K562 (cell line): Measurements from ENCODE around the gene RAB24. TPM values are rescaled to one million over a fixed set of nuclear protein-coding genes. Genes with fewer than 3 reads are reported as not detected.

Source experiments
- ATAC-seq: fragments of 200-7000 bp; cut with Tn5 transposase; 3 replicates; pipeline ENCODE4 v1.9.1; 2020; ENCODE audit warnings: moderate library complexity
- BruUV-seq: library from RNA; stranded (reverse); fragments of 400-500 nt; replicated peaks from 2 replicates; lab custom pipeline; 2021; lab: Mats Ljungman, UMichigan
- CTCF ChIA-PET: fragments of 300-600 bp; formaldehyde crosslinking; extraction: SDS; loops from one replicate; lab custom pipeline; 2021; ENCODE audit warnings: low intra/inter-chr PET ratio; lab: Yijun Ruan, JAX
- POLR2A ChIA-PET: fragments of 300-600, 350-650 bp; sonication (Branson Sonifier 250); formaldehyde crosslinking; extraction: SDS; loops from one replicate; lab custom pipeline; 2021; ENCODE audit warnings: antibody characterized with exemption, inconsistent platforms; lab: Yijun Ruan, JAX
- DNase-seq, 4 experiments: peaks; one replicate each; pipeline versions ENCODE4 v3.0.0 to v3.0.0-alpha.2; 2011 to 2018; ENCODE audit warnings: low spot score in 3 of 4, mixed read lengths in 3 of 4; ENCODE audit errors: extremely low read depth in 1 of 4
- FAIRE-seq: peaks from 2 replicates; lab custom pipeline; 2011; peaks lifted over from hg19 to GRCh38; lab: Jason Lieb, UNC
- H2AFZ ChIP-seq: 2 replicates; pipeline ENCODE4 v1.6.0; 2011; ENCODE audit warnings: low read depth, low read length, control low read depth, inconsistent platforms
- H3K27ac ChIP-seq: fragments of 200-600 bp; 3 replicates; pipeline ENCODE4 v1.8.0; 2011; ENCODE audit warnings: low read depth, mild to moderate bottlenecking, control low read depth, inconsistent platforms, low read length, moderate library complexity, mixed read lengths; ENCODE audit errors: extremely low read depth
- H3K27me3 ChIP-seq, 2 experiments: fragments of 300-600 bp in 1 of 2; 2 replicates in 1 of 2; 3 replicates in 1 of 2; pipeline versions ENCODE4 v1.6.0 to v1.8.0; 2011; ENCODE audit warnings: inconsistent platforms in 2 of 2, low read length in 2 of 2, mild to moderate bottlenecking in 1 of 2, mixed read lengths in 1 of 2, moderate library complexity in 1 of 2; ENCODE audit not compliant: control insufficient read depth in 2 of 2, insufficient read depth in 2 of 2
- H3K36me3 ChIP-seq: fragments of 300-600 bp; 3 replicates; pipeline ENCODE4 v1.8.0; 2011; ENCODE audit warnings: mild to moderate bottlenecking, low read length, inconsistent platforms; ENCODE audit not compliant: control insufficient read depth, insufficient read depth
- H3K4me1 ChIP-seq, 2 experiments: fragments of 200-600 bp in 1 of 2; replicated peaks in 1 of 2; 2 replicates in 1 of 2; 3 replicates in 1 of 2; pipeline versions ENCODE4 v1.5.1 to v1.8.0; 2011; ENCODE audit warnings: inconsistent platforms in 2 of 2, low read length in 2 of 2, mild to moderate bottlenecking in 1 of 2, mixed read lengths in 1 of 2, moderate library complexity in 1 of 2; ENCODE audit not compliant: control insufficient read depth in 2 of 2, insufficient read depth in 2 of 2
- H3K4me2 ChIP-seq: 2 replicates; pipeline ENCODE4 v1.6.1; 2011; ENCODE audit warnings: low read length, control low read depth, inconsistent platforms, mixed read lengths; ENCODE audit not compliant: insufficient read depth
- H3K4me3 ChIP-seq: fragments of 200-600 bp; sonication (generic), shearing (Covaris generic); 2 replicates; pipeline ENCODE4 v1.5.1; 2016; ENCODE audit warnings: control low read depth, inconsistent platforms
- H3K79me2 ChIP-seq: fragments of 200-600 bp; 3 replicates; pipeline ENCODE4 v1.8.0; 2011; ENCODE audit warnings: low read length, inconsistent platforms; ENCODE audit not compliant: control insufficient read depth, insufficient read depth
- H3K9ac ChIP-seq, 2 experiments: 2 replicates each; pipeline versions ENCODE4 v1.6.0 to v1.6.1; 2011; ENCODE audit warnings: low read depth in 2 of 2, low read length in 2 of 2, control low read depth in 1 of 2, inconsistent platforms in 1 of 2, mild to moderate bottlenecking in 1 of 2, mixed read lengths in 1 of 2; ENCODE audit not compliant: insufficient read depth in 1 of 2
- H3K9me1 ChIP-seq: one replicate; pipeline ENCODE4 v1.6.0; 2011; ENCODE audit warnings: inconsistent platforms, mild to moderate bottlenecking, low read length, moderate library complexity; ENCODE audit not compliant: control insufficient read depth, insufficient read depth
- H3K9me3 ChIP-seq: replicated peaks from 2 replicates; pipeline ENCODE4 v1.5.1; 2011; ENCODE audit warnings: low read depth, low read length, inconsistent platforms; ENCODE audit not compliant: control insufficient read depth, insufficient read depth
- H4K20me1 ChIP-seq: replicated peaks from 2 replicates; pipeline ENCODE4 v1.6.1; 2011; ENCODE audit warnings: low read length, inconsistent platforms, mixed read lengths; ENCODE audit not compliant: control insufficient read depth, insufficient read depth
- ARID1B ChIP-seq: fragments of 450-650 bp; IDR thresholded peaks from 2 replicates; pipeline ENCODE4 v1.6.1; 2016; ENCODE audit warnings: antibody characterized with exemption, mild to moderate bottlenecking, inconsistent platforms
- ARNT ChIP-seq, 2 experiments: fragments of 450-650 bp; IDR thresholded peaks; 2 replicates each; pipeline ENCODE4 v1.6.1; 2016; ENCODE audit warnings: mild to moderate bottlenecking in 1 of 2
- CC2D1A ChIP-seq: fragments of 450-650 bp; IDR thresholded peaks from 2 replicates; pipeline ENCODE4 v1.6.1; 2017; ENCODE audit warnings: mild to moderate bottlenecking
- FOXA1 ChIP-seq: fragments of 450-650 bp; IDR thresholded peaks from 2 replicates; pipeline ENCODE4 v1.6.1; 2016; ENCODE audit warnings: mild to moderate bottlenecking, borderline replicate concordance
- ZKSCAN1 ChIP-seq: fragments of 150-350 bp; IDR thresholded peaks from 2 replicates; pipeline ENCODE4 v1.6.1; 2016; ENCODE audit warnings: low read depth, low read length
- WGBS: fragments of 100-300 bp; shearing (Covaris generic); methylation state at CpG from one replicate; pipeline ENCODE4 v1.1.6; 2016; ENCODE audit warnings: low coverage, mixed read lengths; ENCODE audit not compliant: insufficient coverage; ENCODE audit errors: missing lambda C conversion rate; 5-methylcytosine and 5-hydroxymethylcytosine counted together
- in situ Hi-C: fragments of 300-500 bp; cut with MboI; formaldehyde crosslinking; loops from 4 replicates; pipeline ENCODE4 v1.15.0; 2018; ENCODE audit warnings: inconsistent platforms, mixed read lengths
- intact Hi-C: fragments of 100-400 bp; cut with micrococcal nuclease; formaldehyde crosslinking; loops from 2 replicates; pipeline ENCODE4 v1.14.2; 2022
- polyA plus RNA-seq, 8 experiments: library from polyadenylated mRNA; depleted of rRNA in 4 of 8; stranded (reverse) in 5 of 8; unstranded in 3 of 8; fragments of >200 nt; fragmentation: Nextera tagmentation in 2 of 8; fragmentation: Illumina TruSeq in 1 of 8; extraction: Ambion mirVana in 2 of 8; extraction: Trizol in 1 of 8; gene quantifications; 2 replicates each; pipeline versions ENCODE4 v1.2.1 to v1.2.3, GENCODE V29; 2011 to 2014; ENCODE audit warnings: inconsistent platforms in 1 of 8, missing spikeins in 1 of 8
- total RNA-seq, 7 experiments: library from RNA; depleted of rRNA in 6 of 7; stranded (reverse); fragments of >200 nt in 6 of 7; fragmentation: Illumina TruSeq in 2 of 7; extraction: Trizol in 2 of 7; gene quantifications; 2 replicates each; pipeline versions ENCODE4 v1.2.1 to v1.2.3, GENCODE V29; 2011 to 2021; ENCODE audit warnings: low replicate concordance in 1 of 7
- TF ChIP-seq, protein P1 (sequence below): sonication (generic); formaldehyde crosslinking; IDR thresholded peaks from 2 replicates; pipeline ENCODE4 v1.8.1; 2023; ENCODE audit warnings: mild to moderate bottlenecking, missing genetic modification reagents

Gene RAB24
- total and polyA plus RNA-seq, 9 of the 15 experiments (the other 6 are each of a cell fraction or from before 2014, with no cell fraction given) = 13.9 to 107 (median 34.8) TPM

DNA sequence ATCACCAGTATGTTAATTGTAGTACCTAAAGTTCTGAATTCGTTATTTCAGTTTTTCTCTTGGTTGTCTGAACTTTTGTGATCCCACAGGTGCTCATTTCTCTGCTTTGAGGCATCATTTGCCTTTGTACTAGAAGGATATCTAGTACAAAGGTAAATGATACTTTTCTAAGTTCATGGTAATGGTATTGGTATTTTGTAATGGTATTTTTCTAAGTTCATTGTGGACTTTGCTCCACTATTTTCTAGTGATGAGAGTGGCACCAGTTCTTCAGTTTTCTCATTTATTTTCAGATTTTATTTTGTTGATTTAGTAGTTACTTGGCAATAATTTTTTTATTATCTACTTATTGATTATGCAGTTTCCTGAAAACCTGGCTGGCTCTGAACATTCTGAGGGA is 42.0 kb downstream of the RAB24 start:
- Histone ChIP-seq H3K9ac (no peak overlapping the region), H3K4me1 (no peaks in the 10 kb centered on the region), H3K4me3 (no peak overlapping the region), H3K9me3 (no peaks in the 10 kb centered on the region), H3K9me1 (no peaks in the 10 kb centered on the region), H3K27me3 (no peaks in the 10 kb centered on the region), H3K36me3 (peaks cover 85% of the 10 kb centered on the region), H4K20me1 (no peaks in the 10 kb centered on the region), H2AFZ (no peak overlapping the region), H3K27ac (no peak overlapping the region), H3K79me2 (no peaks in the 10 kb centered on the region)
- DNase-seq = no peak
- intact Hi-C loops (no loop called here), in situ Hi-C loops (no loop called here)
- ChIA-PET POLR2A (no interaction called here), CTCF (no interaction called here)
- 67% methylated on average over 1 of the region's 1 CpG for WGBS
- FAIRE-seq = no peak
- ATAC-seq = no peak
- no TSS peak for BruUV-seq
- TF ChIP-seq FOXA1 (no peak), ZKSCAN1 (no peak), CC2D1A (no peak), ARNT (IDR thresholded peaks at IDR 0.05) (no peak), ARID1B (no peak)
- TF ChIP-seq, protein P1, sequence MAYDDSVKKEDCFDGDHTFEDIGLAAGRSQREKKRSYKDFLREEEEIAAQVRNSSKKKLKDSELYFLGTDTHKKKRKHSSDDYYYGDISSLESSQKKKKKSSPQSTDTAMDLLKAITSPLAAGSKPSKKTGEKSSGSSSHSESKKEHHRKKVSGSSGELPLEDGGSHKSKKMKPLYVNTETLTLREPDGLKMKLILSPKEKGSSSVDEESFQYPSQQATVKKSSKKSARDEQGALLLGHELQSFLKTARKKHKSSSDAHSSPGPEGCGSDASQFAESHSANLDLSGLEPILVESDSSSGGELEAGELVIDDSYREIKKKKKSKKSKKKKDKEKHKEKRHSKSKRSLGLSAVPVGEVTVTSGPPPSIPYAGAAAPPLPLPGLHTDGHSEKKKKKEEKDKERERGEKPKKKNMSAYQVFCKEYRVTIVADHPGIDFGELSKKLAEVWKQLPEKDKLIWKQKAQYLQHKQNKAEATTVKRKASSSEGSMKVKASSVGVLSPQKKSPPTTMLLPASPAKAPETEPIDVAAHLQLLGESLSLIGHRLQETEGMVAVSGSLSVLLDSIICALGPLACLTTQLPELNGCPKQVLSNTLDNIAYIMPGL (CRISPR knock-in tag) = no peak
- TF ChIP-seq, all 486 proteins: peak for 0
- no peak overlapping the region for H3K4me2 ChIP-seq
